GM19468 (cell line): Measurements from ENCODE around the gene TBC1D17.

Experiments used
- ATAC-seq: cut with Tn5 transposase; IDR thresholded peaks from one replicate; pipeline ENCODE4 v1.9.1; 2021; ENCODE audit warnings: mild to moderate bottlenecking, moderate library complexity, moderate number of reproducible peaks; ENCODE audit not compliant: unreplicated experiment; ENCODE audit errors: extremely low read depth

The TBC1D17 gene

DNA sequence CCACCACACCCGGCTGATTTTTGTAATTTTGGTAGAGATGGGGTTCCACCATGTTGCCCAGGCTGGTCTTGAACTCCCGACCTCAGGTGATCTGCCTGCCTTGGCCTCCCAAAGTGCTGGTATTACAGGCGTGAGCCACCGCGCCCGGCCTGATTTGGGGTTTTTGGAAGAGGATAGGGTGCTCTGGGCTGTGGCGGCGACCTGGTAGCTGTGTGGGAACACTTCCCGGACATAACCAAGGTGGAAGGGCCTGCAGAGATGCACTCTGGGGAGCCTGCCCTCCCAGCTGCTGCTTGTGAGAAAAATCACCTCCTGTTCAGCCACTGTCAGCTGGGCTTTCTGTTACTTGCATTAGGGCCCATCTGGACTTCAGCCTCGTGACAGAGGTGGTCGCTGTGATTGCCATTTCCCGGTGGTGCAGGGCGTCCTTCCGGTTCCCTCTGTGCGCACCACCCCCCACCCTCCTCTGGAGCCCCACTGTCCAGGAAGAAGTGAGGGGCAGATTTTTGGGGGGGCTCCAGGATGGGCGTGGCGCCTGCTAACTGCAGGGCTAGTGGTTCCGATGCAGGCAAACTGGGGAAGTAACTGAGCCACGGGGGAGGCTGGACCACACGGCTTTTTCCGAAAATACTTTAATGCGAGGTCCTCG is 11.7 kb downstream of the TBC1D17 start:
- no peak for ATAC-seq

- no peak for ATAC-seq
Measured at GRCh38 chr19:49889687-49890348, 12.3 kb downstream of the TBC1D17 start.

DNA sequence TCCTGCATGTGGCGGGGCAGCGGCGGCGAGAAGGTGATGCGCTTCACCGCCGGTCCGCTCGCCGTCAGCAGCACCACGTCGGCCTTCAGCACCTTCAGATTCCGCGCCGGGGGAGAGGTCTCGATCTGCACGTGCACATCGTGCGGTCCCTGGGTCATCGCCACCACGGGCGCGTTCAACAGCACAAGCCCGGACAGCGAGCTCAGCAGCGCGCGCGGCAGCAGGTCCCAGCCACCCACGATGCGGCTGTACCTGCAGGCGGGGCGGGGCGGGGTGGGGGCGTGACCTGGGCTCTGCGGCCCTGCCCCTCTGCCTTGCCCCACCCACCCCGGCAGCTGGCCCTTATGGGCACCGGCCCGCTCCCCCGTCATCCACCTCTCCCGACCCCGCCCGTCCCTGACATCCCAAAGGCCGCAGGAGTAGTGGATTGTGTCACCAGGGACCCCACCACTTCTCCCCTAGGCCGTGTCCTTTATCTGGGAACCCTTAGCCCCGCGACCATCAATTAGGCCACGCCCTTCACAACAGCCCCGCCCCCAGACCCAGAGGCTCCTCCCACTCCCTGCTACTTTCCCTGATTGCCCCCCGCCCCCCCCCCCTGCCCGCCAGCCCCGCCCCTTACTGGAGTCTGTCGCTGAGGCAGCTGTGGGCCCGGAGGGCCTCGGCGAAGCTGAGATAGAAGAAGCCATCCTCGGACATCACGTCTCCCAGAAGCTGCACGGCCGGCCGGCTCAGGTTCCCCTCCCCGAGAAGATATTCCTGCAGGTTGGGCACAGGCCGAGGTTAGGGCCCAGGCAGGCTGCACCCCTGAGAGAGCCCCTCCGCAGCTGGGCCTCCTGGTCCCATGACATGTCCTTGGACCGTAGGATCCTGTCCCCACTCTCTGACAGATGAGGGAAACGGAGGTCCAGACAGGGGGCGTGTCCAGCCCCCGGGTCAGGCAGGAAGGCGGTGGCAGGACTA is 13.1 kb downstream of the TBC1D17 start:
- ATAC-seq: no peak

- ATAC-seq: no peak
Measured at GRCh38 chr19:49891393-49891792, 13.9 kb downstream of the TBC1D17 start.

DNA sequence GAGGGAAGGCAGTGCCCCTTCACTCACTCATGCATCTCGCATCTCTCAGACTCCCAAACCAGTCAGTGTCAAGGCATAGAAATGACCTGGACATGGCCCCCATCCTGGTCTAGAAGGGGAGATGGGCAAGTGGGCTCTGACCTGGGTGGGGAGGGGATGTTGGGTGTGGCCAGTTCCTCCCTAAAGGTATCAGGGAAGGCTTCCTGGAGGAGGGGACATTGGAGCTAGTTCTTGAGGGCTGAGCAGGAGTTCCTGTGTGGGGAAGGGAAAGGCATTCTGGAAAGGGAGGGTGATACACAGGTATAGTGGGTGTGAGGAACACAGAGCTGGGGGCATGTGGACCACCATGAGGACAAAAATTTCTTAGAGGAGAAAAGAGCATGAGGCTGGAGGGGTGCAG is 15.2 kb downstream of the TBC1D17 start:
- no peak for ATAC-seq

- no peak for ATAC-seq
Measured at GRCh38 chr19:49894011-49894664, 16.6 kb downstream of the TBC1D17 start.

DNA sequence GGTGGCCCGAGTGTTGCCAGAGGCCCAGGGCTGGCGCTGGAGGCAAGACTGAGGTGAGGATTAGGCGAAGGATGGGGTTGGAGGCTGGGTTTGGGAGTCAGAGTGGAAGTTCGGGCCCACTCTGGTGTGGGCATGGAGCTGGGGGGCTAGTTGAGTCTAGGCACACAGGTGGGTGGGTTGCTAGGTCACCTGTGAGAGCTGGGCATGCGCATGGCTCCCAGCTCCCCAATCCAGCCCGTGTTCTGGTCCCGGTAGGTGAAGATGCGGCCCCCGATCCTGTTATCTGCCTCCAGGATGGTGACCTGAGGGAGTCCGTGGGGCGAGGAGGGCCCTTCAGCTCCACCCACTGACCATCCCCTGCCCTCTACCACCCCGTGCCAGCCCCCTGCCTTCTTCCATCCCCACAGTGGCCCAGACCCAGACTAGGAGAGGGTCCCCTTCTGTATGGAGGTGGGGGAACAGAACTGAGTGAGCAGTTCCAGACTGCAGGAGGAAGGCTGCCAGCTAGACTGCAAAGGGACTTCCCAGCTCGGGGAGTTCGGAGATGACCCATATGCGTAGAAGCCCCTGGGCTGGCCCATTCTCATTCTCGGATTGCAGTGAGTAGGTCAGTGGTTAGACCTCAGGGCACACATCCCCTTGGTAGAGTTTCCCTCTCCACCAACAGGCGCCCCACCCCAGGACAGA is 17.5 kb downstream of the TBC1D17 start:
- ATAC-seq: no peak

DNA sequence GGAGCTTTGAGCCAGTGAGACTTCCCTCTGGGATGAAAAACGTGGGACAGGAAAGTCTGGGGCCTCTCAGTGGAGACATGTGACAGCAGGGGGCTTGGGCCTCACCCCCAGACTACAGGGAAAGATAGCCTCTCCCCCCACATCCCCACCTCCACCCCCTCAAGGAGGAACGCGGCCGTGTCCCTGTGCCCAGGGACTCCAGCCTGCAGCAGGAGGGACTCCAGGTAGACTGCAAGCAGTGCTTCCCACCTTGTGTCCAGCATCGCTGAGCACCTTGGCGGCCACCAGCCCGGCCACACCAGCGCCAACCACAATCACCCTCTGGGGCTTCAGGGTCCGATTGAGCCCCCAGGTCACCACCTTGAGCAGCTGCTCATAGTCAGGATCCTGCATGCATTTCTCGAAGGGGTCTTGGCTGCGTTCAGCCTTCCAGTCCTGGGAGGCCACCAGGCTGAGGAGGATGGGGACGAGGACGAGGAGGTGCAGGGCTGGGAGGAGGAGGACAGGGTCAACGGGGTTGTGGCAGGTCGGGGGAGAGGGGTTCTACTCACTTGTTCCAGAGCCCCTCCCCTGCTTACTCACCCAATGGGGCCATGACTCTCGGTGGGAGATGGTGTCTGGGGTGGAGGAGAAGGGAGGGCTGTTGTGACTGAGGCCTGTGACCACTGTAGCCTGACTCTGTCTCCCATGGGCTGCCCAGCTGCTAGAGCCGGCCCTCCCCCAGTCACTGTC is 18.2 kb downstream of the TBC1D17 start:
- no peak for ATAC-seq

GRCh38 chr19:49896863-49897621 is 19.5 kb downstream of the TBC1D17 start, which contains the start of gene IL4I1:
TSS of gene IL4I1 (minus strand) at chr19:49896887. CDS start at chr19:49896160, 727 bp downstream.
- no peak for ATAC-seq

GRCh38 chr19:49904136-49904535 is 26.6 kb downstream of the TBC1D17 start:
- no peak for ATAC-seq

- no peak for ATAC-seq
Measured at GRCh38 chr19:49906879-49907564, 29.5 kb downstream of the TBC1D17 start.

GRCh38 chr19:49907745-49908446 is 30.4 kb downstream of the TBC1D17 start:
- no peak for ATAC-seq

DNA sequence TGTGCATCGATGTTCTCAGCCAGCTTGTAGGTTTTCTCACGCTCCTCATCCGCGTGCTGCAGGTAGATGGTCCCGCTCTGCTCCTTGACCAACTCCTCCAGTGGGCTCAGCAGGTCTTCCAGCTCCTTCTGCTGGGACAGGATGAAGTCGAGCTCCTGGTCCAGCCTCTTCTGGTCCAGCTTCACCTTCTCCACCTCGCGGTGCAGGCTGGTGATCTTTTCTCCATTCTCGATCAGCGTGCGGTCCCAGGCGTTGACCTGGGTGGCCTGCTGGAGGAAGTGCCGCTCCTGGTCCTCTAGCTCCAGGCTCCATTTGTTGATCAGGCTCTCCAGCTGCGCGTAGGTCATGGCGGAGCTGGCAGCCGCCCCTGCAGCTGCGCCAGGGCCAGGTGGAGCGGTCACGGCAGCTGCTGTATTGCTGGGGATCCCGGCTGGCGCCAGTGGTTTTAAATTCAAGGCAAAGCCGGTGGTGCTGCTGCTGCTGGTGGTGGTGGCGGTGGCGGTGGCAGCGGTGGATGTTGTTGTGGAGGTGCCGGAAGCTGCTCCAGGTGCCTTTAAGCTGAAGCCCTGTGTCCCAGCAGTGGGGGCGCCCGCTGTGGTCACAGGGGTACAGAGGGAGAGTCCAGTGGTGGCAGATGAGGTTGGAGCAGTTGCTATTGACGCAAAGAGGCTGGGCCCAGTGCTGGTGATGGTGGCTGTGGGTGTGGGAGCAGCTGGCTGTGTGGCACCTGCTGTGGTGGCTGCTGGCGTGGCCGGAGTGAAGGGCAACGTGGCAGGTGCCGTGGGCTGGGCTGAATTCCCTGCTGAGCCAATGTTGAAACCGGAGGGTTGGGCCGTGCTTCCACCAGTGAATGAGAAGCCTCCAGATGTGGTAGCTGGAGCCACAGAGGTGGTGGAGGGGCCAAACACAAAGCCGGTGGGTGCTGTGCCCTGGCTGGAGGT is 31.2 kb downstream of the TBC1D17 start:
- ATAC-seq: no peak

GRCh38 chr19:49910179-49910578 is 32.7 kb downstream of the TBC1D17 start:
- no peak for ATAC-seq

- ATAC-seq: no peak
Measured at GRCh38 chr19:49911381-49912145, 34.1 kb downstream of the TBC1D17 start.
